ENCODE measurements around the gene S100A11. TPM values are rescaled to one million over a fixed set of nuclear protein-coding genes. Genes with fewer than 3 reads are reported as not detected.
A peak's percentile ranks its signal among the peaks of the same experiment; 100 is the strongest.
"Not testable (repeated sequence)": the region's sequence is repeated elsewhere in the genome, so short reads cannot be mapped to it uniquely, and the experiment has no call there.

Gene S100A11
- 100 to 1,000 TPM in 3 of 7 donors, 10 to 100 TPM in 4; 60.2 to 189 (median 85.8) TPM for total RNA-seq
- polyA plus RNA-seq: 100 to 1,000 TPM; 158 to 449 TPM
- long read RNA-seq, donor 1, transcript S100A11-201 (3 exons, 594 nt): major isoform, 17 of 17 reads
- long read RNA-seq, donor 1, partial matches to known transcripts: 0 of 17 reads
- long read RNA-seq, donor 1, other reads (novel, unspliced or antisense): 0 of 17 reads
- long read RNA-seq, donor 2, transcript S100A11-201 (3 exons, 594 nt): major isoform, 37 of 37 reads
- long read RNA-seq, donor 2, partial matches to known transcripts: 0 of 37 reads
- long read RNA-seq, donor 2, other reads (novel, unspliced or antisense): 0 of 37 reads
- long read RNA-seq, donor 3, transcript S100A11-201 (3 exons, 594 nt): major isoform, 194 of 194 reads
- long read RNA-seq, donor 3, partial matches to known transcripts: 0 of 194 reads
- long read RNA-seq, donor 3, other reads (novel, unspliced or antisense): 0 of 194 reads

- DNase-seq: peak; percentile 86 to 91 (median 89)
- H3K27ac ChIP-seq: peak within 1 kb of the TSS; percentile 58 to 85
- H3K4me3 ChIP-seq: peak within 1 kb of the TSS; percentile 63
- intact Hi-C loops (cut with DNase I): no loop called here
- TF ChIP-seq CTCF (IDR thresholded peaks at IDR 0.05) (peak in 1 of 3 donors; percentile 17), EP300 (IDR thresholded peaks at IDR 0.05) (no peak), POLR2A (IDR thresholded peaks at IDR 0.05) (peak; percentile 88)
- WGBS, 3 donors: 0 to 1% (median 0%) methylated on average over 53 of the region's 53 CpGs
- no peaks in the 10 kb centered on the region for H3K36me3 ChIP-seq
- H3K27me3 ChIP-seq: no peaks in the 10 kb centered on the region
- peaks cover 3% of the 10 kb centered on the region for H3K4me1 ChIP-seq (ENCODE audit: insufficient read depth)
- H3K9me3 ChIP-seq: no peaks in the 10 kb centered on the region
Measured at GRCh38 chr1:152036267-152037216, at the start of gene S100A11. S100A11 (minus strand) TSS chr1:152037004; CDS start chr1:152036915, 89 bp downstream.

GRCh38 chr1:152084853-152085252 is 48.0 kb upstream of the S100A11 start:
- Histone ChIP-seq H3K9me3 (no peaks in the 10 kb centered on the region), H3K4me3 (no peak overlapping the region), H3K27ac (no peak overlapping the region), H3K27me3 (no peaks in the 10 kb centered on the region), H3K36me3 (no peaks in the 10 kb centered on the region), H3K4me1 (ENCODE audit: insufficient read depth) (no peaks in the 10 kb centered on the region)
- intact Hi-C loops (cut with DNase I): no loop called here
- 10 to 18% (median 13%) methylated on average over 1 of the region's 1 CpG for whole genome bisulfite sequencing, 3 donors
- DNase-seq: no peak
- TF ChIP-seq EP300 (IDR thresholded peaks at IDR 0.05) (no peak), CTCF (IDR thresholded peaks at IDR 0.05) (no peak), POLR2A (IDR thresholded peaks at IDR 0.05) (no peak)

- DNase-seq; H3K4me1 ChIP-seq (ENCODE audit: insufficient read depth); H3K27ac ChIP-seq; H3K9me3 ChIP-seq; intact Hi-C loops (cut with DNase I); H3K36me3 ChIP-seq; H3K4me3 ChIP-seq; H3K27me3 ChIP-seq: not testable (repeated sequence)
- 89 to 93% (median 93%) methylated on average over 13 to 16 of the region's 17 CpGs for WGBS, 3 donors
Measured at GRCh38 chr1:152081026-152081425, 44.2 kb upstream of the S100A11 start.

GRCh38 chr1:152080494-152080893 is 43.7 kb upstream of the S100A11 start:
- H3K27ac ChIP-seq; H3K4me1 ChIP-seq (ENCODE audit: insufficient read depth); H3K9me3 ChIP-seq; H3K27me3 ChIP-seq; DNase-seq; H3K36me3 ChIP-seq; H3K4me3 ChIP-seq; intact Hi-C loops (cut with DNase I): not testable (repeated sequence)
- WGBS, 3 donors: 88 to 91% (median 89%) methylated on average over 17 of the region's 17 CpGs

GRCh38 chr1:152078831-152079441 is 42.1 kb upstream of the S100A11 start:
- no peaks in the 10 kb centered on the region for H3K4me1 ChIP-seq (ENCODE audit: insufficient read depth)
- no peak for DNase-seq
- H3K9me3 ChIP-seq: no peaks in the 10 kb centered on the region
- TF ChIP-seq EP300 (IDR thresholded peaks at IDR 0.05) (no peak), POLR2A (IDR thresholded peaks at IDR 0.05) (no peak), CTCF (IDR thresholded peaks at IDR 0.05) (no peak)
- no peak overlapping the region for H3K27ac ChIP-seq
- no peaks in the 10 kb centered on the region for H3K27me3 ChIP-seq
- intact Hi-C loops (cut with DNase I): no loop called here
- no peaks in the 10 kb centered on the region for H3K36me3 ChIP-seq
- no peak overlapping the region for H3K4me3 ChIP-seq
- 80 to 92% (median 84%) methylated on average over 18 to 24 of the region's 24 CpGs for WGBS, 3 donors

Data from ovary (tissue), 10 donors.